MCF 10A (cell line): ENCODE data around the gene MS4A4A. TPM values are rescaled to one million over a fixed set of nuclear protein-coding genes. Genes with fewer than 3 reads are reported as not detected.

Experiments used
- BruUV-seq: library from RNA; stranded (reverse); fragments of 400-500 nt; replicated peaks from 2 replicates; lab custom pipeline; 2021; lab: Mats Ljungman, UMichigan
- CTCF ChIA-PET: fragments of 300-600 bp; sonication (Branson Sonifier 250); formaldehyde crosslinking; extraction: SDS; loops from one replicate; lab custom pipeline; 2021; ENCODE audit warnings: antibody characterized with exemption, inconsistent platforms; lab: Yijun Ruan, JAX
- POLR2A ChIA-PET: fragments of 300-600, 350-650 bp; sonication (Branson Sonifier 250); formaldehyde crosslinking; extraction: SDS; loops from one replicate; lab custom pipeline; 2020; ENCODE audit warnings: antibody characterized with exemption, inconsistent platforms; lab: Yijun Ruan, JAX
- DNase-seq: peaks from one replicate; pipeline ENCODE4 v3.0.0-alpha.2; 2018; ENCODE audit not compliant: unreplicated experiment
- H3K27ac Mint-ChIP-seq: one replicate; pipeline ENCODE4 v1.8.0; 2022; ENCODE audit warnings: mild to moderate bottlenecking, low read depth, mixed read lengths; ENCODE audit not compliant: unreplicated experiment
- H3K27me3 Mint-ChIP-seq: one replicate; pipeline ENCODE4 v1.8.0; 2022; ENCODE audit warnings: mixed read lengths; ENCODE audit not compliant: insufficient read depth, unreplicated experiment
- H3K36me3 Mint-ChIP-seq: one replicate; pipeline ENCODE4 v1.8.0; 2022; ENCODE audit warnings: mild to moderate bottlenecking, moderate library complexity, mixed read lengths; ENCODE audit not compliant: insufficient read depth, unreplicated experiment
- H3K4me1 Mint-ChIP-seq: one replicate; pipeline ENCODE4 v1.8.0; 2022; ENCODE audit warnings: mixed read lengths; ENCODE audit not compliant: insufficient read depth, unreplicated experiment
- H3K4me3 Mint-ChIP-seq: one replicate; pipeline ENCODE4 v1.8.0; 2022; ENCODE audit warnings: mild to moderate bottlenecking, moderate library complexity, mixed read lengths; ENCODE audit not compliant: unreplicated experiment
- H3K9me3 Mint-ChIP-seq: one replicate; pipeline ENCODE4 v1.8.0; 2022; ENCODE audit warnings: mixed read lengths; ENCODE audit not compliant: unreplicated experiment
- intact Hi-C: fragments of 100-400 bp; cut with micrococcal nuclease; formaldehyde crosslinking; loops from 2 replicates; pipeline ENCODE4 v1.14.1; 2022
- total RNA-seq: library from RNA; stranded (reverse); gene quantifications from 2 replicates; pipeline ENCODE4 v1.2.3, GENCODE V29; 2022
- TF ChIP-seq, protein P1 (sequence below): fragments of 200-600 bp; IDR thresholded peaks from one replicate; pipeline ENCODE4 v1.8.0; 2022; ENCODE audit warnings: antibody characterized with exemption, mild to moderate bottlenecking; ENCODE audit not compliant: unreplicated experiment

The MS4A4A gene
- total RNA-seq, 1 experiment from 2014 or later: not detected

DNA sequence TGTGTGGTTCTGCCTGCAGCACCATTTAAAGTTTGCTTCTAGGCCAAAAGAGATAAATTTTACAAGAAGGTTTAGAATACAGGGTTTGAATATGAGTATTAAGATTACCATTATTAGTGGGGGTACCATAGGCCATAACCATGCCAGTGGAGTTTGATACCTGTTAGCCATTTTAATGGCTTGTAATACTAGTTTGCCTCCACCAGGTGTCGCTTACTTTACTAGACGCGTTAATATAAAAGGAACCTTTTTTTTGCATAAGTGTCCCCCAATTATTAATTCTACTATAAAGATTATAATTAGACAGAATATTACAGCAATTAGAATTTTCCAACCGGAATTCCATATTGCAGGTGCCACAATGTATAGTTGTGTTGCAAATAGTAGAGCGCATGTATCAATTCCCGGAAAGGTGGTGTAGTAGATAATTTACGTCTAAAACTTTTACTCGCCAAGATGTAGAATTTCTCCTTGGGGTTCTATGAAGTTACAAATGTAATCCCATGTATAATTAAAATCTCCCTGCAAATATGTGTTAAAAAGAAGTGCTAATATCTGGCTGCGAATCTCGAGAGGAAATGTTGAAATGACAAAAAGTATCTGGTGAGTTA is 62.7 kb downstream of the MS4A4A start:
- ChIA-PET POLR2A (no interaction called here), CTCF (interaction anchor here (0.6 to 5.5 kb wide), 11 partner anchors 9 to 431 kb away, joined by 3 to 37 read pairs (median 4); no protein-coding TSS in a partner anchor)
- no peak overlapping the region for H3K4me3 Mint-ChIP-seq
- no TSS peak for BruUV-seq
- H3K27ac Mint-ChIP-seq: no peak overlapping the region
- H3K27me3 Mint-ChIP-seq: peaks cover 77% of the 10 kb centered on the region
- H3K9me3 Mint-ChIP-seq: no peaks in the 10 kb centered on the region
- TF ChIP-seq, protein P1, sequence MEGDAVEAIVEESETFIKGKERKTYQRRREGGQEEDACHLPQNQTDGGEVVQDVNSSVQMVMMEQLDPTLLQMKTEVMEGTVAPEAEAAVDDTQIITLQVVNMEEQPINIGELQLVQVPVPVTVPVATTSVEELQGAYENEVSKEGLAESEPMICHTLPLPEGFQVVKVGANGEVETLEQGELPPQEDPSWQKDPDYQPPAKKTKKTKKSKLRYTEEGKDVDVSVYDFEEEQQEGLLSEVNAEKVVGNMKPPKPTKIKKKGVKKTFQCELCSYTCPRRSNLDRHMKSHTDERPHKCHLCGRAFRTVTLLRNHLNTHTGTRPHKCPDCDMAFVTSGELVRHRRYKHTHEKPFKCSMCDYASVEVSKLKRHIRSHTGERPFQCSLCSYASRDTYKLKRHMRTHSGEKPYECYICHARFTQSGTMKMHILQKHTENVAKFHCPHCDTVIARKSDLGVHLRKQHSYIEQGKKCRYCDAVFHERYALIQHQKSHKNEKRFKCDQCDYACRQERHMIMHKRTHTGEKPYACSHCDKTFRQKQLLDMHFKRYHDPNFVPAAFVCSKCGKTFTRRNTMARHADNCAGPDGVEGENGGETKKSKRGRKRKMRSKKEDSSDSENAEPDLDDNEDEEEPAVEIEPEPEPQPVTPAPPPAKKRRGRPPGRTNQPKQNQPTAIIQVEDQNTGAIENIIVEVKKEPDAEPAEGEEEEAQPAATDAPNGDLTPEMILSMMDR: peak; percentile 59
- intact Hi-C loops: no loop called here
- H3K4me1 Mint-ChIP-seq: no peaks in the 10 kb centered on the region
- H3K36me3 Mint-ChIP-seq: no peaks in the 10 kb centered on the region
- DNase-seq: peak; percentile 41

DNA sequence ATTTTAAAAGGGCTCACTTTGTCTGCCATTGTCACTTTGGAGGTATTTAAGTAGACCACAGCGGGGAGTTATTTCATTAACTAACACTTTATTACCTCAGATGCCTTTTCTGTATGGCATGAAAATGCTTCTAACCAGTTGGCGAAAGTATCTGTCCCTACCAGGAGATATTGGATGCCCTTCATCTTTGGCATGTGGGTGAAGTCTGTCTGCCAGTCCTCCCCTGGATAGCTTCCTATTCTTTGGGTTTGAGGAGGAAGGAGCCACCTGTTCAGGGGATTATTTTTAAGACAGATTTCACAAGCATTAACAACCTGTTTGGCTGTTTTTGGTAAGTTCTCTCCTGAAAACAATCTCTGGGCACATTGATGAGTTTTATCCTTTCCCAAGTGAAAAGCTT is 63.7 kb downstream of the MS4A4A start:
- H3K4me1 Mint-ChIP-seq: no peaks in the 10 kb centered on the region
- H3K27me3 Mint-ChIP-seq: peaks cover 77% of the 10 kb centered on the region
- ChIA-PET POLR2A (no interaction called here), CTCF (interaction anchor here (0.6 to 5.5 kb wide), 10 partner anchors 10 to 390 kb away, joined by 3 to 37 read pairs (median 4); no protein-coding TSS in a partner anchor)
- DNase-seq: no peak
- TF ChIP-seq, protein P1: no peak
- H3K9me3 Mint-ChIP-seq: no peaks in the 10 kb centered on the region
- intact Hi-C loops: no loop called here
- no TSS peak for BruUV-seq
- H3K4me3 Mint-ChIP-seq: no peak overlapping the region
- peaks cover 6% of the 10 kb centered on the region for H3K36me3 Mint-ChIP-seq
- H3K27ac Mint-ChIP-seq: no peak overlapping the region

DNA sequence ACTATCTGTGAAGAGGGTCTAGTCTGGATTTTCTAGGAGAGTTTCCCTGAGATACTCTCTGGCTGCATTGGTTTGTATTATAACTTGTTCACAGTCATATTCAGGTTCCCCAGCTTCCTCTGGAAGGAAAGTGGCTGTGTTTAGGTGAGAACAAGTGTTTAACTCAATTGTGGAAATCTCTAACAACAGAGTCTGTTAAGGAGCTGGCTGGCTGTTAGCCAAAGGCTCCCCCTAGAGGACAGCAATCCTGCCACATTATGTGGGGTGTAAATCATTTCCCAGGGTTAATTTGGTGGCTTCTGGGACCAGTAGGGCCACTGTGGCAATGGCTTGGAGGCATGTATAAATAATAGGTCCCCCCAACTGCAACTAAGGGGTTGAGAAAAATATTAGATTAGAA is 65.0 kb downstream of the MS4A4A start:
- BruUV-seq: no TSS peak
- Mint-ChIP-seq H3K4me3 (no peak overlapping the region), H3K4me1 (no peaks in the 10 kb centered on the region), H3K36me3 (peaks cover 6% of the 10 kb centered on the region), H3K27me3 (peaks cover 72% of the 10 kb centered on the region), H3K27ac (no peak overlapping the region), H3K9me3 (no peaks in the 10 kb centered on the region)
- peak; percentile 42 for DNase-seq
- TF ChIP-seq, protein P1: peak; percentile 24
- intact Hi-C loops: loop anchor here (1.0 kb wide), 1 partner anchor 80 kb away; no protein-coding TSS in a partner anchor
- POLR2A ChIA-PET: no interaction called here
- CTCF ChIA-PET: interaction anchor here (0.6 to 5.5 kb wide), 9 partner anchors 11 to 1113 kb away, joined by 3 to 37 read pairs (median 4); no protein-coding TSS in a partner anchor

- BruUV-seq: no TSS peak
- Mint-ChIP-seq H3K27ac (no peak overlapping the region), H3K4me3 (no peak overlapping the region), H3K4me1 (no peaks in the 10 kb centered on the region), H3K36me3 (peaks cover 6% of the 10 kb centered on the region), H3K9me3 (no peaks in the 10 kb centered on the region), H3K27me3 (peaks cover 55% of the 10 kb centered on the region)
- DNase-seq: no peak
- TF ChIP-seq, protein P1: no peak
- POLR2A ChIA-PET: interaction anchor here (0.5 kb wide), 1 partner anchor 16 kb away, joined by 3 read pairs; no protein-coding TSS in a partner anchor
- CTCF ChIA-PET: interaction anchor here (0.5 to 5.5 kb wide), 4 partner anchors 13 to 409 kb away, joined by 3 to 37 read pairs (median 4); no protein-coding TSS in a partner anchor
- intact Hi-C loops: no loop called here
Observed at GRCh38 chr11:60347084-60347797, 66.8 kb downstream of the MS4A4A start.
